A549 (cell line): Measurements from ENCODE around the gene PGA3.

Experiments used
- BHLHE40 ChIP-seq: IDR thresholded peaks from 2 replicates; pipeline ENCODE4 v1.6.1; 2012; ENCODE audit warnings: low read depth, low read length, inconsistent platforms
- CHD2 ChIP-seq: fragments of 150-350 bp; IDR thresholded peaks from 2 replicates; pipeline ENCODE4 v1.6.1; 2014; ENCODE audit warnings: low read length; ENCODE audit not compliant: partially characterized antibody
- EP300 ChIP-seq, 2 experiments: fragments of >200 bp; sonication (Bioruptor Twin); formaldehyde crosslinking; IDR thresholded peaks; 2 replicates in 1 of 2; 3 replicates in 1 of 2; pipeline ENCODE4 v1.6.1; 2016 to 2017
- JUN ChIP-seq, 2 experiments: fragments of >200 bp; sonication (Bioruptor Twin); formaldehyde crosslinking; IDR thresholded peaks; 2 replicates in 1 of 2; 3 replicates in 1 of 2; pipeline ENCODE4 v1.6.1; 2016 to 2017
- JUNB ChIP-seq: fragments of >200 bp; sonication (Bioruptor Twin); formaldehyde crosslinking; IDR thresholded peaks from 2 replicates; pipeline ENCODE4 v1.6.1; 2016
- MAFK ChIP-seq: fragments of 450-650 bp; IDR thresholded peaks from 2 replicates; pipeline ENCODE4 v1.6.1; 2014; ENCODE audit not compliant: partially characterized antibody
- POLR2A ChIP-seq: IDR thresholded peaks from 2 replicates; pipeline ENCODE4 v1.6.1; 2012; ENCODE audit warnings: mild to moderate bottlenecking, low read length
- POLR2AphosphoS2 ChIP-seq: conservative IDR thresholded peaks from 2 replicates; pipeline ENCODE4 v1.6.1; 2012; ENCODE audit warnings: low read length, improper control_type of control experiment, inconsistent platforms
- RAD21 ChIP-seq, 2 experiments: fragments of >200 bp in 1 of 2; sonication (Bioruptor Twin) in 1 of 2; formaldehyde crosslinking in 1 of 2; IDR thresholded peaks in 1 of 2; conservative IDR thresholded peaks in 1 of 2; 2 replicates in 1 of 2; 3 replicates in 1 of 2; pipeline ENCODE4 v1.6.1; 2012 to 2018; ENCODE audit warnings: inconsistent platforms in 1 of 2
- TF ChIP-seq, protein P1 (sequence below): fragments of >200 bp; sonication (Bioruptor Twin); formaldehyde crosslinking; IDR thresholded peaks from 3 replicates; pipeline ENCODE4 v1.5.1; 2016
- TF ChIP-seq, protein P2 (sequence below): fragments of >200 bp; sonication (Bioruptor Twin); formaldehyde crosslinking; IDR thresholded peaks from 3 replicates; pipeline ENCODE4 v1.6.1; 2016
- TF ChIP-seq, protein P3 (sequence below): fragments of 150-350 bp; IDR thresholded peaks from 2 replicates; pipeline ENCODE4 v1.6.1; 2014; ENCODE audit warnings: low read depth, mild to moderate bottlenecking, low read length
- TF ChIP-seq, protein P4 (sequence below): fragments of 200-600 bp; sonication (generic); IDR thresholded peaks from 2 replicates; pipeline ENCODE4 v1.6.1; 2016; ENCODE audit warnings: antibody characterized with exemption, mild to moderate bottlenecking, moderate library complexity
- TF ChIP-seq, protein P5 (sequence below): fragments of 250-450 bp; sonication (Bioruptor Pico); IDR thresholded peaks from 2 replicates; pipeline ENCODE4 v1.5.0; 2021; ENCODE audit warnings: mild to moderate bottlenecking, moderate library complexity, borderline replicate concordance

DNA sequence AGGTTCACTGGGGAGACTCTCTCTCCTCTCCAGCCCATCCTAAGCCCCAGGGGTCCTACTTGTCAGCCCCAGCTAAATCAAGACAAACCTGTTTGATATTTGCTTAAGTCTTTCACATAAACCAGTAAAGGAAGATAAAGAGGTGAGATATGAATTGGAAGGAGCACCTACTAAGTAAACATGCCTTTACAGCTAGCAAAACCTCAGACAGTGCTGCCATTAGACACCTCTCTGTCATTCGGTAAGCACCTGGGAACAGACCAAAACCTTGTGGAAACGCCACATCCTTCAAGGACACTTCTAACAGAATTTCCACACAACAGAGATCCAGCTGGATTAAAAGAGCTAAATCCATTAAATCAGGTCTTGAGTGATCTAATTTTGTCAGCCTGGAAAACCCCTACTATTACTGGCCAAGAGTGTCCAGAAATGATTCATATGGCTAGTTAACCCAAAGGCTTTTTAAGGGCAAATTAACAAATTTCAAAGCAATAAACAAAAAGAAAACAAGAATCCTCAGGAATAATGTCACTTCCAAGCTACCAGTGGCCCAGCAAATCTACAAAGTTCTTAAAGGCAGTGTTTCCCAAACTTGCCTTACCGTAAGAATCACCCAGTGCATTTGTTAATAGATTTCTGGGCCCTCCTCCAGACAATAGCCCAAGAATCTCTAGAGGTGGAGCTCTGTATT is 44.5 kb upstream of the PGA3 start:
- no peak for TF ChIP-seq CHD2
- TF ChIP-seq RAD21 (conservative IDR thresholded peaks at IDR 0.05 in 1 of 2, IDR thresholded peaks at IDR 0.05 in 1 of 2), result no peak
- TF ChIP-seq, protein P1, sequence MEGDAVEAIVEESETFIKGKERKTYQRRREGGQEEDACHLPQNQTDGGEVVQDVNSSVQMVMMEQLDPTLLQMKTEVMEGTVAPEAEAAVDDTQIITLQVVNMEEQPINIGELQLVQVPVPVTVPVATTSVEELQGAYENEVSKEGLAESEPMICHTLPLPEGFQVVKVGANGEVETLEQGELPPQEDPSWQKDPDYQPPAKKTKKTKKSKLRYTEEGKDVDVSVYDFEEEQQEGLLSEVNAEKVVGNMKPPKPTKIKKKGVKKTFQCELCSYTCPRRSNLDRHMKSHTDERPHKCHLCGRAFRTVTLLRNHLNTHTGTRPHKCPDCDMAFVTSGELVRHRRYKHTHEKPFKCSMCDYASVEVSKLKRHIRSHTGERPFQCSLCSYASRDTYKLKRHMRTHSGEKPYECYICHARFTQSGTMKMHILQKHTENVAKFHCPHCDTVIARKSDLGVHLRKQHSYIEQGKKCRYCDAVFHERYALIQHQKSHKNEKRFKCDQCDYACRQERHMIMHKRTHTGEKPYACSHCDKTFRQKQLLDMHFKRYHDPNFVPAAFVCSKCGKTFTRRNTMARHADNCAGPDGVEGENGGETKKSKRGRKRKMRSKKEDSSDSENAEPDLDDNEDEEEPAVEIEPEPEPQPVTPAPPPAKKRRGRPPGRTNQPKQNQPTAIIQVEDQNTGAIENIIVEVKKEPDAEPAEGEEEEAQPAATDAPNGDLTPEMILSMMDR, result no peak
- no peak for TF ChIP-seq POLR2AphosphoS2
- no peak for TF ChIP-seq MAFK
- no peak for TF ChIP-seq JUN (IDR thresholded peaks at IDR 0.05)
- TF ChIP-seq POLR2A, result no peak
- TF ChIP-seq, protein P2, sequence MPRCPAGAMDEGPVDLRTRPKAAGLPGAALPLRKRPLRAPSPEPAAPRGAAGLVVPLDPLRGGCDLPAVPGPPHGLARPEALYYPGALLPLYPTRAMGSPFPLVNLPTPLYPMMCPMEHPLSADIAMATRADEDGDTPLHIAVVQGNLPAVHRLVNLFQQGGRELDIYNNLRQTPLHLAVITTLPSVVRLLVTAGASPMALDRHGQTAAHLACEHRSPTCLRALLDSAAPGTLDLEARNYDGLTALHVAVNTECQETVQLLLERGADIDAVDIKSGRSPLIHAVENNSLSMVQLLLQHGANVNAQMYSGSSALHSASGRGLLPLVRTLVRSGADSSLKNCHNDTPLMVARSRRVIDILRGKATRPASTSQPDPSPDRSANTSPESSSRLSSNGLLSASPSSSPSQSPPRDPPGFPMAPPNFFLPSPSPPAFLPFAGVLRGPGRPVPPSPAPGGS, result no peak
- TF ChIP-seq JUNB, result no peak
- TF ChIP-seq, protein P3, sequence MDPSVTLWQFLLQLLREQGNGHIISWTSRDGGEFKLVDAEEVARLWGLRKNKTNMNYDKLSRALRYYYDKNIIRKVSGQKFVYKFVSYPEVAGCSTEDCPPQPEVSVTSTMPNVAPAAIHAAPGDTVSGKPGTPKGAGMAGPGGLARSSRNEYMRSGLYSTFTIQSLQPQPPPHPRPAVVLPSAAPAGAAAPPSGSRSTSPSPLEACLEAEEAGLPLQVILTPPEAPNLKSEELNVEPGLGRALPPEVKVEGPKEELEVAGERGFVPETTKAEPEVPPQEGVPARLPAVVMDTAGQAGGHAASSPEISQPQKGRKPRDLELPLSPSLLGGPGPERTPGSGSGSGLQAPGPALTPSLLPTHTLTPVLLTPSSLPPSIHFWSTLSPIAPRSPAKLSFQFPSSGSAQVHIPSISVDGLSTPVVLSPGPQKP, result no peak
- no peak for TF ChIP-seq BHLHE40
- TF ChIP-seq, protein P4, sequence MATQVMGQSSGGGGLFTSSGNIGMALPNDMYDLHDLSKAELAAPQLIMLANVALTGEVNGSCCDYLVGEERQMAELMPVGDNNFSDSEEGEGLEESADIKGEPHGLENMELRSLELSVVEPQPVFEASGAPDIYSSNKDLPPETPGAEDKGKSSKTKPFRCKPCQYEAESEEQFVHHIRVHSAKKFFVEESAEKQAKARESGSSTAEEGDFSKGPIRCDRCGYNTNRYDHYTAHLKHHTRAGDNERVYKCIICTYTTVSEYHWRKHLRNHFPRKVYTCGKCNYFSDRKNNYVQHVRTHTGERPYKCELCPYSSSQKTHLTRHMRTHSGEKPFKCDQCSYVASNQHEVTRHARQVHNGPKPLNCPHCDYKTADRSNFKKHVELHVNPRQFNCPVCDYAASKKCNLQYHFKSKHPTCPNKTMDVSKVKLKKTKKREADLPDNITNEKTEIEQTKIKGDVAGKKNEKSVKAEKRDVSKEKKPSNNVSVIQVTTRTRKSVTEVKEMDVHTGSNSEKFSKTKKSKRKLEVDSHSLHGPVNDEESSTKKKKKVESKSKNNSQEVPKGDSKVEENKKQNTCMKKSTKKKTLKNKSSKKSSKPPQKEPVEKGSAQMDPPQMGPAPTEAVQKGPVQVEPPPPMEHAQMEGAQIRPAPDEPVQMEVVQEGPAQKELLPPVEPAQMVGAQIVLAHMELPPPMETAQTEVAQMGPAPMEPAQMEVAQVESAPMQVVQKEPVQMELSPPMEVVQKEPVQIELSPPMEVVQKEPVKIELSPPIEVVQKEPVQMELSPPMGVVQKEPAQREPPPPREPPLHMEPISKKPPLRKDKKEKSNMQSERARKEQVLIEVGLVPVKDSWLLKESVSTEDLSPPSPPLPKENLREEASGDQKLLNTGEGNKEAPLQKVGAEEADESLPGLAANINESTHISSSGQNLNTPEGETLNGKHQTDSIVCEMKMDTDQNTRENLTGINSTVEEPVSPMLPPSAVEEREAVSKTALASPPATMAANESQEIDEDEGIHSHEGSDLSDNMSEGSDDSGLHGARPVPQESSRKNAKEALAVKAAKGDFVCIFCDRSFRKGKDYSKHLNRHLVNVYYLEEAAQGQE, result no peak
- TF ChIP-seq, protein P5, sequence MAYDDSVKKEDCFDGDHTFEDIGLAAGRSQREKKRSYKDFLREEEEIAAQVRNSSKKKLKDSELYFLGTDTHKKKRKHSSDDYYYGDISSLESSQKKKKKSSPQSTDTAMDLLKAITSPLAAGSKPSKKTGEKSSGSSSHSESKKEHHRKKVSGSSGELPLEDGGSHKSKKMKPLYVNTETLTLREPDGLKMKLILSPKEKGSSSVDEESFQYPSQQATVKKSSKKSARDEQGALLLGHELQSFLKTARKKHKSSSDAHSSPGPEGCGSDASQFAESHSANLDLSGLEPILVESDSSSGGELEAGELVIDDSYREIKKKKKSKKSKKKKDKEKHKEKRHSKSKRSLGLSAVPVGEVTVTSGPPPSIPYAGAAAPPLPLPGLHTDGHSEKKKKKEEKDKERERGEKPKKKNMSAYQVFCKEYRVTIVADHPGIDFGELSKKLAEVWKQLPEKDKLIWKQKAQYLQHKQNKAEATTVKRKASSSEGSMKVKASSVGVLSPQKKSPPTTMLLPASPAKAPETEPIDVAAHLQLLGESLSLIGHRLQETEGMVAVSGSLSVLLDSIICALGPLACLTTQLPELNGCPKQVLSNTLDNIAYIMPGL (CRISPR knock-in tag), result no peak
- TF ChIP-seq EP300 (IDR thresholded peaks at IDR 0.05), result no peak
